Activated CD8-positive, alpha-beta memory T cell treated with anti-CD3 and anti-CD28 coated beads, Interleukin-2, amount 50 U/mL, for 4 hours (primary cell): ENCODE data around the gene TARS3.
"Not testable (repeated sequence)": the region's sequence is repeated elsewhere in the genome, so short reads cannot be mapped to it uniquely, and the experiment has no call there.

ENCODE experiments used
- DNase-seq: peaks from one replicate; pipeline ENCODE4 v3.0.0-alpha.2; 2020

Gene TARS3

GRCh38 chr15:101697488-101697887 is 26.8 kb downstream of the TARS3 start:
- no peak for DNase-seq

GRCh38 chr15:101696829-101697228 is 27.4 kb downstream of the TARS3 start:
- no peak for DNase-seq

DNA sequence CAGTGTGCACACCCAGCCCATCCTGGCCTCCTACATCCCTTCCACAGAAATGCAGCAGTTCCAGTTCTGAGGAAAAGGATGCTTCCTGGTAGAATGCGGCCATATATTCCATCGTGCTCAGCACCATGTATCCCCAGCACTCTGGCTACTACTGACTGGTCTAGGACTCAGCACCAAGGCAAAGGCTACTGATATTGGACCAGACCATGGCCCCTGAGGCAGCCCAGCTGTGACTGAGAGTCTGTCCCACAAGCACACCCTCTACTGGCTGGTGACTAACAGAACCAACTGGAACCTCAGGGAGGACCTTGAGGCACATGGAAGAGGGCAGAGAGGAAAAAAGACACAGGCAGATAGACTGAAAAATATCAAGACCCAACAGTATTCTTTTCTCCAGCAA is 30.0 kb downstream of the TARS3 start:
- no peak for DNase-seq

- no peak for DNase-seq
These were observed 31.3 kb downstream of the TARS3 start for GRCh38 chr15:101692801-101693598.

DNA sequence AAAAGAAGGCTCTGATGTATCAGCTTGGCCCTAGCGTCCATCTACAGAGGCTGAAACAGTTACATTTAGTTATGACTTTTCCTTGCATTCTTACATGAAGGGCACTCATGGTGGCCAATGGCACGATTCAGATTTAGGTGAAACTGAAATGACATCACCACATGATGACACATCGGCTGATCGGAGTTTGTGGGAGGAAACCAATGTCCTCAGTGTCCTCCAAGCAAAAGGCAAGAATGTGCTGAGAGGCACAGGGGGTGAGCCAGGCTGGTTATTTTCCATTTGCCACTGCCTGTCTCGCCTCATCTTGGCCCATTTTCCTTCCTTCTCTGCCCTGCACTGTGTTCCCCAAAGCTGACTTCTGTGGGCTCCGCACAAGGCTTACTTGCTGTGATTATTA is 34.4 kb downstream of the TARS3 start:
- DNase-seq: no peak

GRCh38 chr15:101686718-101687117 is 37.6 kb downstream of the TARS3 start:
- no peak for DNase-seq

- DNase-seq: no peak
These were observed 39.4 kb downstream of the TARS3 start for GRCh38 chr15:101684877-101685276.

- DNase-seq: no peak
These were observed 39.9 kb downstream of the TARS3 start for GRCh38 chr15:101684384-101684783.

GRCh38 chr15:101679806-101680205 is 44.5 kb downstream of the TARS3 start:
- no peak for DNase-seq

DNA sequence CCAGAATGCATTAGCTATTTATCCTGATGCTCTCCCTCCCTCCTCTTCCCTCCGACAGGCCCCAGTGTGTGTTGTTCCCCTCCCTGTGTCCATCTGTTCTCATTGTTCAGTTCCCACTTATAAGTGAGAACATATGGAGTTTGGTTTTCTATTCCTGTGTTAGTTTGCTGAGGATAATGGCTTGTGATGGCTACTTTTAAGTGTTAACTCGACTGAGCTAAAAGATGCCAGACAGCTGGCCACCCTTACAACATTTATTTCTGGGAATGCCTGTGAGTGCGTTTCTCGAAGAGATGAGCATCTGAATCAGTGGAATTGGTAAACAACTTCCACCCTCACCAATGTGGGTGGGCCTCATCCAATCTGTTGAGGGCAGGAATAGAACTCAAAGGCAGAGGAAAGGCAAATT is 47.3 kb downstream of the TARS3 start:
- no peak for DNase-seq

GRCh38 chr15:101675796-101676582 is 48.3 kb downstream of the TARS3 start:
- DNase-seq: no peak

DNA sequence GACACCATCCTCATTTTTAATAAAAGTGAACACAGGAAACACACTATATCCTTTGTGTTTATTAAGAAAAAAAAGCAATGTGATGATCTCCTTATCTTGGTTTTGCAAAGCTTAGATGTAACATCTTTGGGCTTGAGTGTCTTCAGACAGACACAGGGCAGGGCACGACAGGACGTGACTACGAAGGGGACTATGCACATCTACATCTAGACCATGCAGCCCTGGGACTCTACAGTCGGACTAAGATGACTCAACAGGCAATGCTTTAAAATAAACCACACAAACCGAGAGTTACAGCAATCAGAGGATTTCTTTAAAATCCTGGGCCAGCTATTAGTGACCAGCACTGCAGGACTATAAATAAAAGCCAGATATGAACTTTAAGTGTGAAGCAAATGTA is 49.3 kb downstream of the TARS3 start:
- DNase-seq: no peak

GRCh38 chr15:101672298-101672697 is 52.0 kb downstream of the TARS3 start:
- DNase-seq: no peak

DNA sequence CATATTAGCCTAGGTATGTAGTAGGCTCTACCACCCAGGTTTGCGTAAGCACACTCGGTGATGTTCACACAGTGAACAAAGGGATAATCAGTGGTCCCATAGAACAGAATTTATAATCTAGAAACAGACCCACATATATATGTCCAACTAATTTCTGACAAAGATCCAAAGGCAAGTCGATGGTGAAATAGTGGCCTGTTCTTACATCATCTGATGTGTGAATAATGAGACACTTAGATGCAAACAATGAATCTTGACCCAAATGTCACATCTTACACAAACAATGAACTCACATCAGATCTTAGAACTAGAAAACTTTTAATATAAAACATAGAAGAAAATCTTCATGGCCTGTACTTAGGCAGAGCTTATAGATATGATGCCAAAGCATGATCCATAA is 54.5 kb downstream of the TARS3 start:
- no peak for DNase-seq

DNA sequence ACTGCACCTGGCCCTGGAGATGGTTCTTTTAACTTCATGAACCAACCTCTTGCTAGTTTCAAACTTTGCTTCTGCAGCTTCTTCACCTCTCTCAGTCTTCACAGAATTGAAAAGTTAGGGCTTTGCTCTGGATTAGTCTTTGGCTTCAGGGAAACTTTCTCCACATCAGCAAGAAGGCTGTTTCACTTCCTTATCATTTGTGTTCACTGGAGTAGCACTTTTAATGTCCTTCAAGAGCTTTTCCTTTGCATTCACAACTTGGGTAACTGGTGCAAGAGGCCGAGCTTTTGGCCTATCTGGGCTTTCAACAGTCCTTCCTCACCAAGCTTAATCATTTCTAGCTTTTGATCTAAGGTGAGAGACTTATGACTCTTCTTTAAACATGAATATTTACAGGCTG is 56.4 kb downstream of the TARS3 start:
- no peak for DNase-seq

- no peak for DNase-seq
These were observed 59.9 kb downstream of the TARS3 start for GRCh38 chr15:101664303-101664913.

DNA sequence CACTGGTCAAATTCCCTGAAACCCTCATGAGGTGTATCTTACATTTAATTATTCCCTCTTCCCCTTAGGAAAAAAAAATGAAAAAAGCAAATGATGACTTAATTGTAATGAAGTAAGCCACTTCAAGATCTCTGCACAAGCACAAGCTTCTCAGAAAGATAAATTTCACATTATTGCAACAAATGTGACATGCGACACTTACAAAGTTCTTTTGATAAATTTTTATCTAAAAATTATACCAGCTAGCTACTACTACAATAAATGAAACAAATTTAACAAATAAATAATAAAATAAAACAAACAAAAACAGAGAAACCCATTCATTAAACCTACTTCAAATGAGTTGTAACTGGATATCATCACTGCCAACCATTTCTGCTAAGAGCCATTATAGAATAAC is 62.1 kb downstream of the TARS3 start:
- no peak for DNase-seq

- DNase-seq: no peak
These were observed 64.3 kb downstream of the TARS3 start for GRCh38 chr15:101660005-101660404.

DNA sequence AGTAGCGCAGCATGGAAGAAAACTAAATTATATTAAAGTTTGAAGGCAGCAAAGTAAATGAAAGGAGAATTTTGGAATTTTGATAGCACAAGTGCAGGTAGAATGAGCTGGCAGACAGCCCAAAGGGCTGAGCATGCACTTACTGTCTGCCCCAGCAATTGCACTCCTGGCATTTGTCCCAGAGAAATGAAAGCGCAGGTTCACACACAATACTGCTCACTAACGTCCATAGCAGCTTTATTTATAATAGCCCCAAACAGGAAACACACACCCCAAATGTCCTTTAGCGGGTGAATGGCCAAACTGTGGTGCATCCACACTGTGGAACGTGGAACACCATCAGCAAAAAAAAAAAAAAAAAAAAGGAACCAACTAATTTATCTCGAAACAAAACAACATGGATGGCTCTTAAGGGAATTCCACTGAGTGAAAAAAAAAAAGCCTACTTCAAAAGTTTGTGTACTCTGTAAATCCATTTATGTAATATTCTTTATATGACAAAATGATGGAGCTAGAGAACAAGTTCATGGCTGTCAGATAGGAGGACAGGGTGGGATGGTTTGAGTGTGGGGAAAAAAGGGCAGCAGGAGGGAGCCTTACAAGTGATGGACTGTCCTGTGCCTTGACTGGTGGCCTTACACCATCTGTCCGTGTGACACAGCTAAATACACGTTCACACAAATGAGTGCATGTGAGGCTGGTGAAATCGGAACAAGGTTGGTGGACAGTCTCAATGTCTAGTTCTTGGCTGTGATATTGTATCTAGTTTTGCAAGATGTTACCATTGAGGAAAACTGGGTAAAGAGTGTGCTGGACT is 66.1 kb downstream of the TARS3 start:
- no peak for DNase-seq

- no peak for DNase-seq
These were observed 67.1 kb downstream of the TARS3 start for GRCh38 chr15:101657171-101657570.

- DNase-seq: not testable (repeated sequence)
These were observed 69.5 kb downstream of the TARS3 start for GRCh38 chr15:101654624-101655337.

- DNase-seq: no peak
These were observed 70.1 kb downstream of the TARS3 start for GRCh38 chr15:101654171-101654570.
